NB4 (cell line): ENCODE data around the gene NEBL.

Source experiments
- CTCF ChIP-seq: IDR thresholded peaks from one replicate; pipeline ENCODE4 v1.5.1; 2012; ENCODE audit warnings: low read depth, low read length
- POLR2A ChIP-seq: IDR thresholded peaks from 2 replicates; pipeline ENCODE4 v1.6.1; 2011; ENCODE audit warnings: mild to moderate bottlenecking; ENCODE audit not compliant: insufficient read length; ENCODE audit errors: extremely low read depth

GRCh38 chr10:20877554-20877953 lies 19.6 kb downstream of the NEBL start:
- TF ChIP-seq CTCF (no peak), POLR2A (no peak)
